Pancreas (tissue), 10 donors: Measurements from ENCODE around the gene ATG7. TPM values are rescaled to one million over a fixed set of nuclear protein-coding genes. Genes with fewer than 3 reads are reported as not detected.

Experiments used
- ATAC-seq, 4 donors: fragments of 200-7000 bp; cut with Tn5 transposase; one replicate each; pipeline versions ENCODE4 v1.8.0 to v1.9.1; 2020; ENCODE audit warnings: mild to moderate bottlenecking in 4 of 4, moderate library complexity in 4 of 4
- DNase-seq, 6 donors: peaks; one replicate each; pipeline ENCODE4 v3.0.0-alpha.2; 2020
- FAIRE-seq: peaks from 2 replicates; lab custom pipeline; 2012; peaks lifted over from hg19 to GRCh38; lab: Jason Lieb, UNC
- H3K27ac ChIP-seq, 4 donors: fragments of 200-600 bp; sonication (generic); 1 replicate in 3 of 4; 2 replicates in 1 of 4; pipeline versions ENCODE4 v1.5.0 to v1.8.0; 2020
- H3K27me3 ChIP-seq, 4 donors: fragments of 200-600 bp; one replicate each; pipeline ENCODE4 v1.8.0; 2021
- H3K36me3 ChIP-seq, 3 donors: fragments of 200-600 bp; sonication (generic) in 1 of 3; one replicate each; pipeline versions ENCODE4 v1.5.0 to v1.8.0; 2020 to 2021
- H3K4me1 ChIP-seq, 3 donors: fragments of 200-600 bp; one replicate each; pipeline ENCODE4 v1.8.0; 2021
- H3K4me3 ChIP-seq, 4 donors: fragments of 200-600 bp; sonication (generic) in 2 of 4; one replicate each; pipeline versions ENCODE4 v1.5.0 to v1.8.0; 2020 to 2021
- H3K9me3 ChIP-seq, 4 donors: fragments of 200-600 bp; one replicate each; pipeline ENCODE4 v1.8.0; 2021
- WGBS, 2 donors: extraction: QIAGEN DNeasy Blood & Tissue Kit; methylation state at CpG; one replicate each; pipeline ENCODE4 v1.1.7; 2013; 5-methylcytosine and 5-hydroxymethylcytosine counted together
- intact Hi-C, 3 donors: fragments of 100-400 bp; cut with DNase I; formaldehyde crosslinking; loops; one replicate each; pipeline versions ENCODE4 v1.11.1 to v1.14.2; 2022
- polyA plus RNA-seq, 2 donors: library from polyadenylated mRNA; stranded (reverse); fragments of 200-250 nt; gene quantifications; one replicate each; pipeline ENCODE4 v1.2.3, GENCODE V29; 2013
- total RNA-seq, 6 donors: library from RNA; stranded (reverse); fragmentation: NEBNext Ultra II Directional in 4 of 6; extraction: Animal tissue kit (Norgen Biotek cat#: 25700) in 4 of 6; gene quantifications; one replicate each; pipeline versions ENCODE4 v1.2.1 to v1.2.4, GENCODE V29; 2021 to 2023
- TF ChIP-seq, protein P1 (sequence below), 4 donors: fragments of 200-600 bp; sonication (generic) in 3 of 4; IDR thresholded peaks; one replicate each; pipeline versions ENCODE4 v1.5.0 to v1.8.0; 2021; ENCODE audit warnings: antibody characterized with exemption in 4 of 4
- donor health status: healthy with polysubstance abuse.
- donor health status: DM: no; HTN: no; CAD: no; lungs with moderate emphysema.
- donor health status: DM: no; HTN: no; CAD: no.
- donor health status: control.
- donor health status: control.
- donor health status: Bipolar disorder and iron deficiency.
- donor health status: DM: yes; HTN: yes; CAD: no.
- donor health status: DM: no; HTN: no; CAD: no.
- donor health status: DM: no; HTN: no; CAD: no.
- donor health status: DM: yes; HTN: yes; CAD: no.

Gene ATG7
- total and polyA plus RNA-seq, 8 donors = 5.1 to 28.0 (median 15.7) TPM

DNA sequence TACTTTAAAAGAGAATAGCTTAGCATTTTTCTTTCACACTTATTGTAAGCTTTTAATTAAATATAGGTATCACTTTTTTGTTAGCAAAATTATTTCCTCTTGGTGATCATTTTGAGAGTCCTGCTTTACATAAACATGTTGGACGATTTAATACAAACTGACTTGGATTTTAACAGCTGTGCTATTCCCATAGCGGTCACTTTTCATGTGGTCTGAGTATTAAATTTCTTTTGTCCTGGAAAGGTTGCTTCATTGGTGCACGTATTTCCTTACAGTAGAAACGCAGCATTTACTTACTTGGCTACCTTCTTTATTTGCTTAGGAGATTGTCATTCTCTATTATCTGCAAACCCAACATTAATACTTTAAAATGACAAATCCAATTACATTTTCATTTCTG lies 109.4 kb downstream of the ATG7 start:
- Histone ChIP-seq H3K4me3 (no peak overlapping the region), H3K27ac (peak overlapping the region; percentile 17 to 66 (median 38)), H3K9me3 (no peaks in the 10 kb centered on the region), H3K36me3 (no peaks in the 10 kb centered on the region), H3K4me1 (peaks cover 6 to 38% (median 25%) of the 10 kb centered on the region in 3 donors), H3K27me3 (no peaks in the 10 kb centered on the region)
- WGBS, 2 donors = 39 to 40% methylated on average over 4 of the region's 4 CpGs
- FAIRE-seq = no peak
- DNase-seq = peak in 3 of 6 donors; percentile 34 to 57 (median 50)
- peak; percentile 70 to 87 (median 81) for ATAC-seq
- intact Hi-C loops = loop anchor here in 1 of 3 donors (10.0 kb wide), 2 partner anchors 273 to 423 kb away; no protein-coding TSS in a partner anchor
- TF ChIP-seq, protein P1, sequence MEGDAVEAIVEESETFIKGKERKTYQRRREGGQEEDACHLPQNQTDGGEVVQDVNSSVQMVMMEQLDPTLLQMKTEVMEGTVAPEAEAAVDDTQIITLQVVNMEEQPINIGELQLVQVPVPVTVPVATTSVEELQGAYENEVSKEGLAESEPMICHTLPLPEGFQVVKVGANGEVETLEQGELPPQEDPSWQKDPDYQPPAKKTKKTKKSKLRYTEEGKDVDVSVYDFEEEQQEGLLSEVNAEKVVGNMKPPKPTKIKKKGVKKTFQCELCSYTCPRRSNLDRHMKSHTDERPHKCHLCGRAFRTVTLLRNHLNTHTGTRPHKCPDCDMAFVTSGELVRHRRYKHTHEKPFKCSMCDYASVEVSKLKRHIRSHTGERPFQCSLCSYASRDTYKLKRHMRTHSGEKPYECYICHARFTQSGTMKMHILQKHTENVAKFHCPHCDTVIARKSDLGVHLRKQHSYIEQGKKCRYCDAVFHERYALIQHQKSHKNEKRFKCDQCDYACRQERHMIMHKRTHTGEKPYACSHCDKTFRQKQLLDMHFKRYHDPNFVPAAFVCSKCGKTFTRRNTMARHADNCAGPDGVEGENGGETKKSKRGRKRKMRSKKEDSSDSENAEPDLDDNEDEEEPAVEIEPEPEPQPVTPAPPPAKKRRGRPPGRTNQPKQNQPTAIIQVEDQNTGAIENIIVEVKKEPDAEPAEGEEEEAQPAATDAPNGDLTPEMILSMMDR (IDR thresholded peaks at IDR 0.05) = no peak

DNA sequence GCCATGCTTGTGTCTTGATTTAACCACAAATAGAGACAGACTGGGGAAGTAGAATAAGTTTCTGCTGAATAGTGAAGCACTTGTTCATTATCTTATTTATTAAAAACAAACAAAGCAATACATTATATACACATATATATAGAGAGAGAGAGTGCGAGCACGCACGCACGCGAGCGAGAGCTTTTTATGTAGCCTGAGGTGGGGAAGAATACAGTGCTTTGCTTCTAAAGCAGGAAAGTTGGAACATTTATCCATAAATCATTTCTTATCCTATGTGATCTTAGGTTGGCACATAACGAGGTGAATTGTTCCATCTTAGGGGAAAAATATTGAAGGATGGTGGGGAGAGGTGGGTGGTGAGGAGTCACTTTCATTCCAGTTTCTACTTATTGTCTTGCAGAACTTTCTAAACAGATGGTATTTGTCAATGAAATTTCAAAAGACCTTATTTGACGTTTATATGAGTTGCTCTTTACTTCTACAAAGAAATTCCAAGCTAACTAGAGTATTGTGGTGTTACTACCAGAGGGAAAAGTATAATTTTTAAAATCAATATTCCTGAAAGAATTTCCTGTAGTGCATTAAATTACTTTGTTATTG lies 110.0 kb downstream of the ATG7 start:
- WGBS, 2 donors = 51 to 56% methylated on average over 8 of the region's 8 CpGs
- Histone ChIP-seq H3K9me3 (no peaks in the 10 kb centered on the region), H3K36me3 (no peaks in the 10 kb centered on the region), H3K4me1 (peaks cover 6 to 41% (median 25%) of the 10 kb centered on the region in 3 donors), H3K4me3 (no peak overlapping the region), H3K27me3 (no peaks in the 10 kb centered on the region), H3K27ac (peak overlapping the region in 2 of 4 donors; percentile 27 to 66)
- DNase-seq (no peak), FAIRE-seq (no peak), ATAC-seq (peak in 2 of 4 donors; percentile 5 to 40)
- TF ChIP-seq, protein P1 (IDR thresholded peaks at IDR 0.05) = no peak
- intact Hi-C loops = loop anchor here in 1 of 3 donors (10.0 kb wide), 2 partner anchors 273 to 423 kb away; no protein-coding TSS in a partner anchor

DNA sequence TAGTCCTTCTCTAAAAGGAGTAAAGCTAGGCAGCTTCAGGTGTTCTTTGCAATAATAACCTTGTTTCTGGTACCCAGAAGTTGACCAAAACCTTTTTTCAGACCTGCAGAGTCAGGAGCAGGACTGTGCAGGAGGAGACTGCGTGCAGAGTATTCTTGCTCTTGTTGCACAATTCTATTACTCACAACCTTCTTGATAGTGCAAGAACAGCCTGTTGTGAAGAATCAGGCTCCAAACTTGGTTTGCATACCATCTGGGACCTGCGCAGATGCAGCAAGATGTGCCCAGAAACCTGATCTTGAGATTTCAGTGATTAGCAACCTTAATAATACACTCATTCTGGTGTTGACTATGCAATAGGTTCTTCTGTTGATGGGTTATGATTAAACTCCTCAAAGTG lies 111.9 kb downstream of the ATG7 start:
- DNase-seq = no peak
- TF ChIP-seq, protein P1 (IDR thresholded peaks at IDR 0.05) = no peak
- H3K27ac ChIP-seq = no peak overlapping the region
- 92 to 97% methylated on average over 2 of the region's 2 CpGs for WGBS, 2 donors
- ATAC-seq = no peak
- no peak for FAIRE-seq
- intact Hi-C loops = loop anchor here in 1 of 3 donors (10.0 kb wide), 2 partner anchors 271 to 421 kb away; no protein-coding TSS in a partner anchor
- no peaks in the 10 kb centered on the region for H3K9me3 ChIP-seq
- H3K36me3 ChIP-seq = no peaks in the 10 kb centered on the region
- H3K27me3 ChIP-seq = no peaks in the 10 kb centered on the region
- H3K4me1 ChIP-seq = peaks cover 6 to 41% (median 25%) of the 10 kb centered on the region in 3 donors
- no peak overlapping the region for H3K4me3 ChIP-seq

DNA sequence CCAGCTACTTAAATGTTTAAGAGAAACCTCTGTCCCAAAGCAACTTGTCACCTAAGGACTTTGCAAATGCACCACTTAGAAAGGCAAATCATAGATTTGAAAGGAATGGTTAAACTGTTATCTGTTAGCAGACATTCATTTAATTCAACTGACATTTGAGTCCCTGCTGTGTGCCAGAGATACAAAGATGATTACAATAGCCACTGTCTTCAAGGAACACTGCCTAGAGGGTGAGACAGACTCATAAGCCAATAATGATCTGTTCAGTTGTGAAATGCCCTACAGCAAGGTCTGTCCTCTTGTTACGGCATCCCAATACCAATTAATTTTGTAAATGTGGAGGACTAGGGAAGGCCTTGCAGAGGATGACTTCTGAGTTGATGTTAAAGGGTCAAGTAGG lies 113.1 kb downstream of the ATG7 start:
- ATAC-seq = no peak
- no peak overlapping the region for H3K4me3 ChIP-seq
- DNase-seq = no peak
- TF ChIP-seq, protein P1 (IDR thresholded peaks at IDR 0.05) = no peak
- H3K27ac ChIP-seq = peak overlapping the region in 2 of 4 donors; percentile 25 to 33
- 88 to 92% methylated on average over 1 of the region's 1 CpG for WGBS, 2 donors
- H3K27me3 ChIP-seq = no peaks in the 10 kb centered on the region
- H3K9me3 ChIP-seq = no peaks in the 10 kb centered on the region
- no peaks in the 10 kb centered on the region for H3K36me3 ChIP-seq
- intact Hi-C loops = loop anchor here in 1 of 3 donors (10.0 kb wide), 2 partner anchors 269 to 419 kb away; no protein-coding TSS in a partner anchor
- FAIRE-seq = no peak
- H3K4me1 ChIP-seq = peaks cover 2 to 35% (median 15%) of the 10 kb centered on the region in 3 donors

DNA sequence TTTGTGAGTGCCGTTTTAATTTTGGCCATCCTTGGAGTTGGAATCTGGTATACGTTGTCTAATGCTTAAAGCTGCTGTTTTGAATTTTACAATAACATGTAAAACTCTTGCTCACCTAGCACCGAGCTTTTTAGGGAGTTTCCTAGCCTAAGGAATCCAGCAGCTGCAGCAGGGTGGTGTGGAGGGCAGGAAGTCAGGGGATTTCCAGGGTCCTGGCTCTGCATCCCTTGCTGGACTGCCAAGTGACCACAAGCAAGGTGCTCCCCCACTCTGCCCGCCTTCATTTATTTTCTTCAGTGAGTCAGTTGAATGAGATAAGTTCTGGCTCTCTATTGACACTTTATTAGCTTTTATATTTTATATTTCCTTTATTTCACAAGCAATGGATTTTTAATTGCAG lies 113.7 kb downstream of the ATG7 start:
- no peaks in the 10 kb centered on the region for H3K36me3 ChIP-seq
- no peaks in the 10 kb centered on the region for H3K27me3 ChIP-seq
- no peaks in the 10 kb centered on the region for H3K9me3 ChIP-seq
- TF ChIP-seq, protein P1 (IDR thresholded peaks at IDR 0.05) = no peak
- FAIRE-seq (no peak), ATAC-seq (peak in 2 of 4 donors; percentile 48 to 71), DNase-seq (peak in 1 of 6 donors; percentile 47)
- 62 to 68% methylated on average over 4 of the region's 4 CpGs for WGBS, 2 donors
- H3K4me1 ChIP-seq = peaks cover 0 to 35% (median 12%) of the 10 kb centered on the region in 3 donors
- H3K27ac ChIP-seq = peak overlapping the region in 2 of 4 donors; percentile 25 to 33
- intact Hi-C loops = loop anchor here in 1 of 3 donors (10.0 kb wide), 2 partner anchors 269 to 419 kb away; no protein-coding TSS in a partner anchor
- H3K4me3 ChIP-seq = no peak overlapping the region
